PC-3 (cell line): ENCODE measurements around the gene KRTAP10-11.

Source experiments
- EZH2 ChIP-seq: fragments of 300-600 bp; sonication (generic); IDR thresholded peaks from one replicate; pipeline ENCODE4 v1.6.1; 2017; ENCODE audit warnings: antibody characterized with exemption, mild to moderate bottlenecking, low read length; ENCODE audit not compliant: unreplicated experiment
- EZH2phosphoT487 ChIP-seq: fragments of 300-600 bp; sonication (generic); IDR thresholded peaks from 2 replicates; pipeline ENCODE4 v1.6.1; 2018; ENCODE audit warnings: mild to moderate bottlenecking, antibody characterized with exemption, low read length, borderline replicate concordance
- TF ChIP-seq, protein P1 (sequence below): fragments of 300-600 bp; sonication (generic); conservative IDR thresholded peaks from 2 replicates; pipeline ENCODE4 v1.5.1; 2017; ENCODE audit warnings: antibody characterized with exemption, low read depth, mild to moderate bottlenecking, low read length

GRCh38 chr21:44653123-44653522 lies 6.9 kb downstream of the KRTAP10-11 start:
- TF ChIP-seq, protein P1, sequence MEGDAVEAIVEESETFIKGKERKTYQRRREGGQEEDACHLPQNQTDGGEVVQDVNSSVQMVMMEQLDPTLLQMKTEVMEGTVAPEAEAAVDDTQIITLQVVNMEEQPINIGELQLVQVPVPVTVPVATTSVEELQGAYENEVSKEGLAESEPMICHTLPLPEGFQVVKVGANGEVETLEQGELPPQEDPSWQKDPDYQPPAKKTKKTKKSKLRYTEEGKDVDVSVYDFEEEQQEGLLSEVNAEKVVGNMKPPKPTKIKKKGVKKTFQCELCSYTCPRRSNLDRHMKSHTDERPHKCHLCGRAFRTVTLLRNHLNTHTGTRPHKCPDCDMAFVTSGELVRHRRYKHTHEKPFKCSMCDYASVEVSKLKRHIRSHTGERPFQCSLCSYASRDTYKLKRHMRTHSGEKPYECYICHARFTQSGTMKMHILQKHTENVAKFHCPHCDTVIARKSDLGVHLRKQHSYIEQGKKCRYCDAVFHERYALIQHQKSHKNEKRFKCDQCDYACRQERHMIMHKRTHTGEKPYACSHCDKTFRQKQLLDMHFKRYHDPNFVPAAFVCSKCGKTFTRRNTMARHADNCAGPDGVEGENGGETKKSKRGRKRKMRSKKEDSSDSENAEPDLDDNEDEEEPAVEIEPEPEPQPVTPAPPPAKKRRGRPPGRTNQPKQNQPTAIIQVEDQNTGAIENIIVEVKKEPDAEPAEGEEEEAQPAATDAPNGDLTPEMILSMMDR = no peak
- no peak for TF ChIP-seq EZH2
- TF ChIP-seq EZH2phosphoT487 = no peak
